GM18861 (cell line): Measurements from ENCODE around the gene GJD2.

Experiments used
- ATAC-seq: cut with Tn5 transposase; IDR thresholded peaks from one replicate; pipeline ENCODE4 v1.9.1; 2021; ENCODE audit not compliant: unreplicated experiment

The GJD2 gene

DNA sequence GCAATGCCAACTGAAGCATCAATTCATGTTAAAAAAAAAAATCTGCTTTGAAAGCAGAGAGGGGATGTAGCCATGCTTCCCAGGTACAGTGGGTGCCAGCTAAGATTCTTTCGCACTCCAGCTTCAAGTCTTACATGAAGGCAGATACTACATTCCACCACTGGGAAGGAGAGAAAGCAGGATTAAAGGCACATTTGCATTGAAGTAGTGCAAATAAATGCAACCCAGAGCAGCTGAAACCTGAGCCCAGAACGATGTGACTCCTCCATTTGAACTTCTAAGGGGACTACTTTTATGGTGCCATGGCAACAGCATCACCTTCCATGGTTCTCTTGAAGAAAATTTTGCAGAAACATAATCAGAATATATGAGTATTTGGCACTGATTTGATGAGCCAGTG is 19.1 kb upstream of the GJD2 start:
- ATAC-seq: no peak

DNA sequence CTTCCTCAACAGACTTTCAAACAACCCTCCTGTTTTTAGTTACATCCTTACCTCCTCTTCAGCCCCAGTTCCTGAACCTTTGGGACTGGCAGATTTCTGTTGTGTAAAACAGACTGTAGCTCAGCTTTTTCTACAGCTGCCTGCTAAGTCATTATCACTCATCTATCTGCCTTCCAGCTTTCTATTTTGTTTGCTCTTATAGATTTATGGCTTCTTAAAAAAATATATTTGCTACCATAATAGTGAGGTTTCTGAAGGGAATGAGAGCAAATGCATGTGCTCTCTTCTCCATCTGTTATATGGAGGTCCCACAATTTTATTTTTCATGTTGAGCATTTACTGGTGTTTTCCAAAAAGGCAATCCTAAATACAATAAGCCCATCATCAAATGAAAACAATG is 18.2 kb upstream of the GJD2 start:
- ATAC-seq: no peak

DNA sequence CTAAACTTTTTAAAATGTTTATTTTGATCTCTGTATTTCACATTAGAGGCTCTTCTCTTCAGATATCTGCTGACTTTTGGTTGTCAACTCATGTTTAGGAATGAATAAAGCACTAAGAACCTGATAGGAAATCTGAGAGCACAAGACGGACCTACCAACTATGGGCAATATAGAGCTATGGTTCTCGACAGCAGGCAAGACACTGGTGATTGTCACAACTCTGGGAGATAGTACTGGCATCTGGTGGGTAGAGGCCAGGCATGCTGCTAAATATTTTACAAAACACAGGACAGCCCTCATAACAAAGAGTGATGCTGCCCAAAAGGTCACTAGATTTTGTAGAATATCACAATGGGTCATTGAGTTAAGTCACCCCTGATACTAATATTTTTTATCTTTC is 17.5 kb upstream of the GJD2 start:
- no peak for ATAC-seq

DNA sequence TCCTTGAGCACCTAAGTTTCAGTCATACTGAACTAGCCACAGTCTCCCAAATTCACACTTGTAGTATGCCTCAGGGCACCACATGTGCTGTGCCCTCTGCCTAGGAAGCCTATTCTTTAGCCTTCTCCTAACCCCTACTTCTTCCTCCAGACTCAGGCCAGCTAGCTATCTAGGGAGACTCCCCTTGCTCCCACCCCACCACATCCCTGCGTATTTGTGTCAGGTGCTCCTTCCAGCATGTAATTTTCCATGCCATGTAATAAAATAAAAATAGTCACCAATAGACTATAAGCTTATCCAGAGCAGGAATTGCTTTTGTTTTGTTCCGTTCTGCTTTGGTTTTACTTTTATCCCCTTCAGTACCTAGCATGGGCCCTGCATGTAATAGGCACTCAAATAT is 14.9 kb upstream of the GJD2 start:
- ATAC-seq: no peak

DNA sequence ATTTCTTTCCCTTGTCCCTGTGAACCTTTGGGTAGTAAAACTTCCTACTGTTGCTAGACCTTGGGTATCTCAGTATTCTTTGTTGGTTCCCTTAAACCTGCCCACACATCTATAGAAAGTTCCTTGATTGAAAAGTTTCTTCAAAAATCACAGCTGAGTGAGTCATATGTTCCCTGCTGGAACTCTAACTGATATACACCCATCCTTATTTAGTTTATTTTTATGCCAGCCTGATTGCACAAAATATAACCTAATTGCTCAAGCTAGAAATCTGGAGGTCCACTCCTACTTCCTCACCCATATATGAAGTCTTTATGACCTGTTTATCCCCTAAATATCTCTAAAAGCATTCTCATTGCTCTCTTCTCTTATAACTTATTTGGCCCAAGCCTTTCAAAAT is 13.7 kb upstream of the GJD2 start:
- no peak for ATAC-seq

DNA sequence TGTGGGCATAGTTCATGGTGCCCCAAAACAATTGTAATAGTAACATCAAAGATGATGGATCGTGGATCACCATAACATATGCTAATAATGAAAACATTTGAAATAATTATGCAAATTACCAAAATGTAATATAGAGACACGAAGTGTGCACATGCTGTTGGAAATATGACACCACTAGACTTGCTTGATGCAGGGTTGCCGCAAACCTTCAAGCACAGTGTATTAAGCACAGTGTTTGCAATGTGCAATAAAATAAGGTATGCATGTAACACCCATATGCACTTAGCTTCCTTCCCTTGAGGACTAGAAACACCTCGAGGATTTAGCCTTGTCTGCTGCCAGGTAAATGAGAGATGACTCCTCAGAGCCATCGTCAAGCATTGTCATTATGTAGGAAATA is 10.9 kb upstream of the GJD2 start:
- ATAC-seq: no peak

DNA sequence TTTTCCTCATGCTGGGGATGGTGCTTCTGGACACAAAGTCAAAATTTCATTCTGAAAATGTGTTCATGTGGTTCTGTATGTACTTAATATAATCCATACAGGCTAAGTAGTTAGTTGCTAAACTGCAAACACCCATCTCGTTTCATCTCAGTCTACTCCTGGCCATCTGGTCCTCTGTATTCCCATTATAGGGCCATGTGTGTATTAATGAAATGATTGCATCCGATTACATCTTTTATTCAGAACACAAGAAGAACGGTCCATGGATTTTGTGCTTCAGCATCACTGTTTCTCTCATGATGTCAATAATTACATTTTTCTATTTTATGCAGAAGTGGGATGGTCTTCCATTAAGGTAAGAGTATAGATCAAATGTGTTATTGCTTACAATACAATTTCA is 6.1 kb upstream of the GJD2 start:
- no peak for ATAC-seq

DNA sequence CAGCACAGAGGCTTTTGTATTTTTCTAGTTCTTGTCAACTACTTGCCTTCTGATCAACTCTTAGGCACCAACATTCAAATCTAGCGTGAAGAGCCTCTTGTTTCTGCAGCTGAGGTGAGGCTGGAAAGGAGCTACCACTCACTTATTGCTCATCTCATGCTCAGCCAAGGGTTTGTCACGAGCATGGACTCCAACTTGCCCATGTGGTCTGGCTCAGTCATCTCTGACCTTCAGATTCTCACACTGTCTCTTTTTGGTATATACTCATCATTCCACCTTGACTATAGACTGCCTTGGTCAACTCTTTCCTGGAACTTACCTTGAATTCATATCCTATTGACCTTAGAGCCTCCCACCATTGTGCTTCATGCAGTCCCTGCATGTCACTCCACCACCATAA is 5.2 kb upstream of the GJD2 start:
- no peak for ATAC-seq

DNA sequence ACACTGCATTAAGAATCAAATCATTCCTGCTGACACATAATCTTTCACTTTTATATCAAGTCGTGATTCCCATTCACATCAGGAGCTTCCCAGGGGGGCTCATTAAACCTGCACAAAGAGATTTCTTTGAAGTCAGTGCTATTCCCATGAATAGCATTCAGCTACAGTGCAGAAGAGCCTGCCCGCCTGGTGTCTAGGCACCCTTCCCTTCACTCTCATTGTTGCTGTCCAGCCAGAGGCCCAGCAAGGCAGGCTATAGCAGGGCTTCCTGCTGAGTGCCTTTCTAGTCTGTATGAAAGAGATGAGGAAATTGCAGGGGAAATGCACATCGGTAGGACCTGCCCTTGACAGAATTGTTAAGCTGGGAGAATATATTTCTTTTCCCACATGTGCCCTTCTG is 4.5 kb upstream of the GJD2 start:
- no peak for ATAC-seq

DNA sequence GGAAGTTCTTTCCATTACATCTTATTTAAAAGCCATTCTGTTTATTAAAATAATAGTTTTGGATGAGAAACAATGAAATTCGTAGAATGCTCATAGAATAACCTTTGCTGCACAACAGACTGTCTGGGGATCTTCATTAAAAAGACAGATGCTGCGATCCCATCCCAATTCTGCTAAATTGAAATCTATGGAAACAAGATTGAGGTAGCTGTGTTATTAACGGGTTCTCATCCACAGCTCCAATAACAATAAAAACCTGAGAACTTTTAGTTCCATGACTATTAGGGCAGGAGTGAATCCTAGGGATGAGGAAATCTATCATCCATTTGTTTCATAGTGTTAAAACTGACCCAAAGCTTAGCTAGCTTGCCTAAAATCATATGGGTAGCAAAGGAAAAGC is 2.5 kb upstream of the GJD2 start:
- no peak for ATAC-seq

DNA sequence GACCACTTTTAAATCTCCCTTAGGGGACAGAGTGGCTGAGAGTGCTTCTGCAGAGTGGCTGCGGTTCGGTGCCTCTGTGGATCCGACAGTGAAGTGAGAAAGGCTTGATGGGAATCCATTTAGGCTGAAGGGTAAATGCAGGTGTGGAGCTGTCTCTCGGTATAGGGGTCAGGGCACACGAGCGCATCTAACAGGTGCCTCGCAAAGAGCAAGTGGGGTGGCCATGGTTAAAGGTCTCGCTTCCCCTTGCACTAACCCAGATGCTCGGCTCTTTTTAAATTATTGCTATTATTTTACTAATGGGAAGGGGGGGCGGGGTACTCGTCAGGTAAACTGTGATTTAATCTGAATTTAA is 598 bp upstream of the GJD2 start:
- ATAC-seq: no peak

DNA sequence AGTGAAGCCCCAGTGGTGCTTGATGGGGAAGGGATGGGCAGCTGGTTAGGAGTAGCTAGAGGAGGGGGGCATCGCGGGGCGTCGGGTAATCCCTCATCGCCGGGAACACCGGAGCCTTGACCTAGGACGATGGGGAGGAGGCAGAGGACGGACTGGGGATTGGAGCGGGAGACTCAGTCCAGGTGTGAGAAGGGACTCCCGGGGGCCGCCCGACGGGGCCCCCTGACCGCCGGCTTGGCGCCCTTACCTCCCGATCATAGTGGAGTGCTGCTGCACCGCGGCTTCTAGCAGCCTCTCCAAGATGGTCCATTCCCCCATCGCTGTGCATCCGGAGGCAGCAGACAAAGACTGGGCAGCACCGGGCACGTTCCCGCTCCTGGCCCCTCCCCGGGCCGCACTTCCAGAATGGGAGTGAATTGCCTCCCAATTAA is 612 bp downstream of the GJD2 start:
- ATAC-seq: no peak

DNA sequence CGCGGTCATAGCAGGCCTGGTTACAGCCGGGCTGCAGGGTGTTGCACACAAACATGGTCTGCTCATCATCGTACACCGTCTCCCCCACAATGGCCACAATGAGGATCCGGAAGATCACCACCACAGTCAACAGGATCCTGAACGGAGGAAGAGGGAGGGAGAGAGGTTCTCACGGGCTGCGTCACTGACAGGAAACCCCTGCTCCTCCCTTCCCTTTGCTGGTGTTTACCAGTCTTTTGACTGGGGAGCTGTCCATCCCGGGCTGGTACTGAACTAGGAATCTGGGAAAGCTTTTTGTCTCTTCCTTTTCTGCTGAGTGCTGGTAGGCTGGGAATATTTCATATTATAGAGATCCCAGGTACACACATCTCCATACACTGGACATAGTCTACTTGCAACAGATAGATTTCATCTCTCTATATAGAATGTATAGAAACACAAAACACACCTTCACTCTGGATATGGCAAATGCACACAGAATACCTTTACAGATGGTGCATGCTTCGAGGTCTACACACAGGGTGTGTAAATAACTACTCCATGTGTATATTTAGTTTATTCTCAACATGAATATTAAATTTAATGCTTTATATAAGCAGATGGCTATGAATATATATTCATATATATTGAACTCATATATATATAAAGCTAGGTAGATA is 1.4 kb downstream of the GJD2 start:
- ATAC-seq: no peak

DNA sequence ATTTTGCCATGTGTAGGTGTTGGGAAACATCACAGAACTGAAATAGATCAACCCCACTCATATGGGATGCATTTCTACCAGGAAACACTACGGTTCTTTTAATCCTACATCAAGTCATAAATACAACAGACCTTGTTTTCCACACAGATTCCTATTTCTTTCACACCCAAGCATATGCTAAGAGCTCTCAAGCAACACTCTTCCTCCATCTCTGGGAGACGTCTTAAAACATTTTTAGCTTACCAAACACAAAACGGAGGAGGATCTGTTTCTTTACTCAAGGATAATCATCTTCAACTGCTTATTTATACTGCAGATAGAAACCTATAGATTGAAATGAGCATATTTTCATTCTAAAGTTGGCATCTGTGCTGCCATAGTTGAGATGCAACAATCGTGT is 5.1 kb downstream of the GJD2 start:
- no peak for ATAC-seq

DNA sequence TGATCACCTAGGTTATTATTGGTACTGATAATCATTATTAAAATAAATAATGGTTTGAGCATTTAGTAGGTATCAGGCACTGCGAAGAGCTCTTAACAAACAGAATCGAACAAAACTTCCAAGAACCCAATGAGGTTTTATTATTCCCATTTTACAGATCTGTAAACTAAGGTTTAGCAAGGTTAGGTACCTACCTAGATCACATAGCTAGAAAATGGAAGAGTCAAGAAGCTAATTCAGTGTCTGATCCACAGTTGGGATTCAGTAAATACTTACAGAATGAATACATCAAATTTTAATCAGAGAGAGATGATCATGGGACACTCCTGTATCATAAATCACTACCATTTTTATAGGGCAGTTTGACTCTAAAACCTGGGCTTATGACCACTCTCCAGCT is 15.5 kb downstream of the GJD2 start:
- no peak for ATAC-seq

DNA sequence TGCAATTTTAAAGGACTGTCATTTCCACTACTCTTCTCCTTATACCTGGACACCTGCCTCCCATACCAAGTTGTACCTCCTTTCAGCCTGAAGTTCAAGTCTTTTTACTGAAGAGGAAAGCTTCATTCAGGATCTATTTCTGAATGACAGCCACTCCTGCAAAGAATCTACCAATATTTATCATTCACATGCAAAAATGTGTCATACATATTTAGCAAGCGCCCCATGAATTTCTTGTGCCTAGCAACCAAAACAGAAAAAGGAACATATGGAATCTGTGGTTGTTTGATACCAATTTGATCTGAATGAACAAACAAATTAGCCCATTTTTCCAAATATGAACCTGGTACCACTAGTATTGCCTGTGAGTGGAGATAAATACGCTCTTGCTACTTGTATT is 16.8 kb downstream of the GJD2 start:
- ATAC-seq: no peak

DNA sequence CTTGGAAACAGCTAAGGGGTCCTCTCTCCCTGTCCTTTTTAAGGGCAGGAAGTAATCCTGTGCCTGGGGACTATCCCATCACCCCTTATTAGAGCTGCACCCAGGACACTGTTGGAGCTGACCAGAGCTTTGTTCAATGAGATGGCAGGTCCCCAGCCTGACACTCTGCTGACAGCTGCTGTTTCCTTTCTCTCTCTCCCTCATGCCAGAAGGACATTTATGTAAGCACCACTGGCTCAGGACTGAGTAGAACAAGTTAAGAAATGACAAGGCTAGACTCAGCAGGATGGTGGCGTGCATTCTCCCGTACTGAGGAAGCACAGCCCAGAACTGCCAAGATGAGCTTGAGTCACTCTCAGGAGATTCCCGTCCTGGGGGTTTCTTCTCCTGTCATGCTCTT is 17.3 kb downstream of the GJD2 start:
- no peak for ATAC-seq

DNA sequence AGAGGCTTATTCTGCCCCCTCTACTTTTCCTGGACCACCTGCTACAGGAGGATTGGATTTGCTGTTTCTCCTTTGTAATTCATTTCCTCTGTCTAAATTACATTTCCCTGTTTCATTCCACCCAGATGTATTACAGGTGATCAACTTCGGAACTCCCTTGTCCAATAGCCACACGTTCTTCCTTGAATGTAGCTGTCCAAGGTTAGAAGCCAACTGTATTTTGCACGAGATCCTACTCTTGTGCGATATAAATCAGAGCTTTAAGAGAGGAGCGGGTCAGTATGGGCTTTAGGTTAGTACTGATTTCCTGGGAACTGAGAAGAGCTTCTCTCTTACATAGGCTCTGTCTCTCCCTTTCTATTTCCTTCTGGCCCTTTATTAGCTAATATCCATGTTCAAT is 20.5 kb downstream of the GJD2 start:
- no peak for ATAC-seq

DNA sequence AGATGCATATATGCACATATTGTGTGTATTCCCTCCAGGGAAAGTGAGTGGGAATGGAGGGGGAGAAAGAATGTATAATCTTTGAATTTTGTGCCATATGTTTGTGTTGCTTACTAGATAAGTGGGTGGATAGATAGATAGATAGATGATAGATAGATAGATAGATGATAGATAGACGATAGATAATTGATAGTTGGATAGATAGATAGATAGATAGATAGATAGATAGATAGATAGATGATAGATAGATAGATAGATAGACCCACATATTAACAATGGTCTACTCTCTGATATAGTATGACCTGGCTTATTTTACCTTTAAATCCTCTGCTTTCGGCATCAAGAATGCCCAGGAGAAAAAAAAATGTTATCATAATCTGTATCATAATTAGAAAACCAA is 21.2 kb downstream of the GJD2 start:
- no peak for ATAC-seq

DNA sequence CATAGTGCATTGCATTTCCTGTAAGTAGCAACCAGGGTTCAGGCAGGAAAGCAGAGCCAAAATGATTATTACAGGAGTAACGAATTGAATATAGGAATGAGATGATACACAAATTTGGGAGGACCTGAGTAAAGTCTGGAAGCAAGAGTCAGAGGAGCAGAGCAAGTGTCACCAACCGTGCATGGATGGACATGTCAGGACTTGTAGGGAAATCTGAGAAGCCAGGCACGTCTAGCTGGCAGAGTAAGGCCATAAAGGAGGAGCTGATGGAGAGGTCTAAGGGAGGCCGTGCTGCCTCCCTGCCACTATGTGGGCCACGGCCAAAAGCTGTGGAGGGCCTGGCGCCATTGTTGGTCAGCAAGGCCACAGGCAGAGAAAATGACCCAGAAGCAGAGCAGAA is 22.4 kb downstream of the GJD2 start:
- ATAC-seq: no peak

DNA sequence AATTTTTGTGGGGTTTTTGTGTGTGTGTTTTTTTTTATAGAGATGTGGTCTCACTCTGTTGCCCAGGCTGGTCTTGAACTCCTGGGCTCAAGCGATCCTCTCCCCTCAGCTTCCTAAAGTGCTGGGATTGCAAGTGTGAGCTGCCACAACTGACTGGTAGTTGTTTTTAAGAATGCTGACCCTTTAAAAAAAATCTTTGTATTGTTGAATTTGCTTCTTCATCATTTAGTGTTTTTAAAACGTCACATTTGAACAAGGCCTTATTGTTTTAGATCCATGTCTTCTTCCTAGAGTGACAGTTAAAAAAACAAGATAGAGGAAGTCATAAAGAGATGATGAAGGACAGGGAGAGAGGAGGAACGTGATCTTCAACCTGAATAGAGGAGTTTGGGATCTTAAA is 24.1 kb downstream of the GJD2 start:
- no peak for ATAC-seq

DNA sequence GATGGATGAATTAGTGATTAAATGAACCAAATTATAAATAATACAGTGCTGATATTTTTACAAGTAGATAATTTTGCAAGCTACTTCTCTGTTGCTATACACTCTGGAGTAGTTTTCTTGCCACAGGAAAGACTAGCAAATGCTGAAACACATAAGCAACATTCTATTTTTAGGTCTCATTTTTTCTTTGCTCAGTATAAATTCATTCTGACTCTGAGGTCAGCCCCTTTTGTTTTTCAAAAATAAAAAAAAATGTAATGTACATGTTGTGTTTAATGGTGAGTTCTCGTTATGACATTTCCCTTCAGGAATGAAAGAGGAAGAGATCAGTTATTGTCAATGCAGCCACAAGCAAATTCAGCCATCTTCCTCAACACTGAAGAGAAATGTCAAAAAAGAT is 24.9 kb downstream of the GJD2 start:
- ATAC-seq: no peak

DNA sequence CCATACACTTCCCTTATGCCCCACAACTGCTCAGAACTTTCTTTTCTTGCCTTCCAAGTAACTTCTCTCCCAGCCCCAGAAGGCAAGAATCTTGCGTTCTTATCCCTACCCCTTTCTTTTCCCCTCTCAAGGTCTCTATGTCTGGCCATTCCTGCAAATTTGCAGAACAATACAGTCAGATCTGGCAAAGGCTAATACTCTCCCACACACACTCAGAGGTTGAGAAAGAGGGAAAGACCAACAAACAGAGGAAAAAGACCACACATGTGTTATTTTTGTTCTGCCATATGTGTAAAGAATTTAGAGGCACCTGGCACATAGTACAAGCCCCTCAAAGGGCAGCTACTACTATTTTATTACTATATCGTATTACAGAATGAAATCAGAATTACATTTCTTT is 25.7 kb downstream of the GJD2 start:
- ATAC-seq: no peak
